ENCODE results near the gene NELL2.

Gene NELL2

GRCh38 chr12:44477331-44477980 is 398.7 kb downstream of the NELL2 start:
- no peak for DNase-seq
- TF ChIP-seq GATA1 (IDR thresholded peaks at IDR 0.05; ENCODE audit: low read depth, low read length) (no peak), POLR2A (IDR thresholded peaks at IDR 0.05; ENCODE audit: low read length) (no peak)

DNA sequence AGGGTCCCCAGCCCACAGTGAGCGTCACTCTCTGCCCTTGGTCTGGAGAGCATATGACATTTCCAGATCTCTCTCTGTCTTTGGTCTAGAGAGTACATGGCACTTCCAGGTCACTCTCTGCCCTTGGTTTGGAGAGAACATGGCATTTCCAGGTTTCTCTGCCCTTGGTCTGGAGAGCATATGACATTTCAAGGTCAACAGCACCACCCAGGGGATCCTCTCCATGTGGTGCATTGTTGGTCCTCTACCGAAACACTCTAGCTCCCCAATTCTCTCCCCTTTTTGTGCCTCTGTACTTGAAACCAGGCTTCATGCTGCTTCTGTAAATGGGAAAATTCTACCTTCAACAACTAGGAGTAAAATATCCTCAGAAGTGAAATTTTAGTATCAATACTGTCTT is 399.4 kb downstream of the NELL2 start:
- TF ChIP-seq POLR2A (IDR thresholded peaks at IDR 0.05; ENCODE audit: low read length): no peak
- no peak for TF ChIP-seq GATA1 (IDR thresholded peaks at IDR 0.05; ENCODE audit: low read depth, low read length)
- DNase-seq: no peak

DNA sequence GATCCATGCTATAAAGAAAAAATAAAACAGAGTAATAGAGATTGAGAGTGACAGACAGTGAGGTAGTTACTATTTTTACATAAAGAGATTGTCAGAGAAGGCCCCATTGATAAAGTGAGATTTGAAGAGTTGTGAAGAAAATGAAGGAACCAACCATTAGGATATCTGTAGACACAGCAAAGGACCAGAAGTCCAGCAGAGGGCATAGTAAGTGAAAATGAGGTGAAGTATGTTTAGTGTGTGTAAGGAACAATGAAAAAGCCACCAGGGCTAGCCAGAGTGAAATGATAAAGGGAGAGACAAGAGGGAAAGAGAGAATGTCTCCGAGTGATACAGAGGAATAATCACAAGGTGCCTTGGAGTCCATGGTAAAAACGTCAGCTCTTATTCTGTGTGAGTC is 411.0 kb downstream of the NELL2 start:
- DNase-seq: no peak
- TF ChIP-seq POLR2A (IDR thresholded peaks at IDR 0.05; ENCODE audit: low read length) (no peak), GATA1 (IDR thresholded peaks at IDR 0.05; ENCODE audit: low read depth, low read length) (no peak)

DNA sequence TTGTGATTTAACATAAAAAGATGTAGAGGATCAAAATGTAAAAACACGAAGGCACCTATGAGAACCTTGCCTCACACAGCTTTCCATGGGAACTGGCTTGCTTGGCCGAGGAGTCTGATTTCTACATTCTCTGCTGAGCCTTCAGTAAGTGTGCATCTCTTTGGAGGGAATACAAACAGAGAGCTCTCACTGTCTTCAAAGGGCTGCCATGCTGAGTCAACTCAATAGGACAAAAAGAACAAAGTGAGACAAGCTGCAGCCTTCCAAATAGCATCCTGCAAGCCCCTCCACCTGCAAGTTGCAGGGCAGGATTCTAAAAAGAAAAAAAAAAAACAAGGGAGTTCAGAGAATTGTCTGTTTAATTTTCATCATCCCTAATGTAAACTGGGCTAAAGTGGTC is 411.9 kb downstream of the NELL2 start:
- no peak for DNase-seq
- no peak for TF ChIP-seq GATA1 (IDR thresholded peaks at IDR 0.05; ENCODE audit: low read depth, low read length)
- no peak for TF ChIP-seq POLR2A (IDR thresholded peaks at IDR 0.05; ENCODE audit: low read length)

DNA sequence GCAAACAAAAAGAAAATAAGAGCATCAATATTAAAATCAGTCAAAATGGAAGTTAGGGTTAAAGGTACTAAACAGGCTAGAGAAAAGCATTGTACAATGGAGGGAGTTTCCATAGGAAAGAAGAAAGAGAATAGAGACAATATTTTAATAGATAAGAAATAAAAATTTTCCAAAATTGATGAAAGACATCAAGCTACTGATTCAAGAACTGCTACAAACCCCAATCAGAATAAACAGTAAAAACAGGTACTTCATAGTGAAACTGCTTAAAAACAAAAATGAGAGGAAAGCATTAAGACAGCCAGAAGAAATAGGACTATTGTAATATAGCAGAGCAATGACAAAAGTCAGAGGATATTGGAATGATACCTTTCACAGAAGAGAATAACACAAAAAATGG is 413.4 kb downstream of the NELL2 start:
- no peak for TF ChIP-seq GATA1 (IDR thresholded peaks at IDR 0.05; ENCODE audit: low read depth, low read length)
- TF ChIP-seq POLR2A (IDR thresholded peaks at IDR 0.05; ENCODE audit: low read length): no peak

GRCh38 chr12:44460261-44460660 is 415.9 kb downstream of the NELL2 start:
- TF ChIP-seq GATA1 (IDR thresholded peaks at IDR 0.05; ENCODE audit: low read depth, low read length) (no peak), POLR2A (IDR thresholded peaks at IDR 0.05; ENCODE audit: low read length) (no peak)
- DNase-seq: no peak

More for the DNA sequence above, 413.4 kb downstream of the NELL2 start:
- no peak for DNase-seq

- TF ChIP-seq POLR2A (IDR thresholded peaks at IDR 0.05; ENCODE audit: low read length) (no peak), GATA1 (IDR thresholded peaks at IDR 0.05; ENCODE audit: low read depth, low read length) (no peak)
- DNase-seq: no peak
Measured at GRCh38 chr12:44459569-44459968, 416.5 kb downstream of the NELL2 start.

All from erythroblast (primary cell).